GM13977 (cell line): ENCODE measurements around the gene HIVEP3.

ENCODE experiments used
- DNase-seq: peaks from one replicate; pipeline ENCODE4 v3.0.0; 2012; ENCODE audit warnings: low spot score
- CTCF ChIP-seq: IDR thresholded peaks from 2 replicates; pipeline ENCODE4 v1.5.1; 2012; ENCODE audit warnings: mild to moderate bottlenecking, control low read depth; ENCODE audit not compliant: insufficient read depth; ENCODE audit errors: extremely low read depth, missing control alignments
- in situ Hi-C: fragments of 300-500 bp; cut with MboI; formaldehyde crosslinking; loops from one replicate; pipeline ENCODE4 v1.12.0; 2022; ENCODE audit warnings: low sequenced_read_pairs, low pct_unique_long_range_greater_than_20kb, mixed read lengths, inconsistent platforms; ENCODE audit not compliant: unreplicated experiment

Gene HIVEP3

GRCh38 chr1:41788427-41788826 lies 130.3 kb downstream of the HIVEP3 start:
- TF ChIP-seq CTCF, result no peak
- in situ Hi-C loops, result loop anchor here (10.0 kb wide), 1 partner anchor 214 kb away; no protein-coding TSS in a partner anchor
- no peak for DNase-seq

- no peak for TF ChIP-seq CTCF
- in situ Hi-C loops, result loop anchor here (10.0 kb wide), 1 partner anchor 210 kb away; no protein-coding TSS in a partner anchor
- no peak for DNase-seq
Measured at GRCh38 chr1:41784531-41785274, 134.0 kb downstream of the HIVEP3 start.

- DNase-seq, result no peak
- in situ Hi-C loops, result loop anchor here (10.0 kb wide), 1 partner anchor 208 kb away; no protein-coding TSS in a partner anchor
Measured at GRCh38 chr1:41783189-41783639, 135.5 kb downstream of the HIVEP3 start.

GRCh38 chr1:41780916-41781315 lies 137.8 kb downstream of the HIVEP3 start:
- DNase-seq, result no peak
- in situ Hi-C loops, result loop anchor here (10.0 kb wide), 1 partner anchor 206 kb away; no protein-coding TSS in a partner anchor
- TF ChIP-seq CTCF, result no peak

More at GRCh38 chr1:41783189-41783639, 135.5 kb downstream of the HIVEP3 start:
- no peak for TF ChIP-seq CTCF

- in situ Hi-C loops, result loop anchor here (10.0 kb wide), 1 partner anchor 206 kb away; no protein-coding TSS in a partner anchor
- DNase-seq, result no peak
- TF ChIP-seq CTCF, result no peak
Measured at GRCh38 chr1:41780322-41780721, 138.4 kb downstream of the HIVEP3 start.

GRCh38 chr1:41779360-41779759 lies 139.4 kb downstream of the HIVEP3 start:
- TF ChIP-seq CTCF, result peak; percentile 16
- DNase-seq, result no peak
- in situ Hi-C loops, result no loop called here
